ENCODE results near the gene NEK10.
"Not testable (repeated sequence)": the region's sequence is repeated elsewhere in the genome, so short reads cannot be mapped to it uniquely, and the experiment has no call there.

NEK10 gene

DNA sequence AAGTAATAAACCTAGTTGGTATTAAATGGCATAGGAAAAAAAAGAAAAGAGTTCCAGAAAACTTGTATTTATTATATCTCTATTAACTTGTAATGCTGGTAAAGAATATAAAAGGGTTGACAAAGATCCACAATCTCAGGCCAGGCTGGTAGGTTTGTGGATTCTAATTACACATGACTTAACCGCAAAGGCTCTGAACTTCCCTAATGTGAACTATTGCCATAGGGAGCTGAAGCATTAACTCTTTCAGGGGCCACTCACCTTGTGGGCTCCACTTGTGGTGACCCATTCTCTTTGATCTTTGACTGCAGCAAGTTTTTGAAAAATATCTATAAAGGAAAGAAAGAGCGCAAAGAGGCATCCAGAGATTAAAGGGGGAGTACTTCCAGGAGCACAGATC is 58.5 kb downstream of the NEK10 start:
- Histone ChIP-seq H3K4me1 (no peaks in the 10 kb centered on the region), H3K36me3 (no peaks in the 10 kb centered on the region), H3K27ac (no peak overlapping the region), H3K9me3 (no peaks in the 10 kb centered on the region), H3K4me3 (no peak overlapping the region), H3K27me3 (no peaks in the 10 kb centered on the region)
- no peak for DNase-seq
- intact Hi-C loops (cut with DNase I; ENCODE audit: low total_unique reads): loop anchor here (5.0 to 10.0 kb wide), 2 partner anchors 154 to 372 kb away; no protein-coding TSS in a partner anchor
- no peak for TF ChIP-seq CTCF (IDR thresholded peaks at IDR 0.05)

- H3K27ac ChIP-seq: no peak overlapping the region
- H3K4me3 ChIP-seq: no peak overlapping the region
- no peaks in the 10 kb centered on the region for H3K4me1 ChIP-seq
- no peak for TF ChIP-seq CTCF (IDR thresholded peaks at IDR 0.05)
- H3K27me3 ChIP-seq: no peaks in the 10 kb centered on the region
- no peak for DNase-seq
- H3K9me3 ChIP-seq: no peaks in the 10 kb centered on the region
- H3K36me3 ChIP-seq: no peaks in the 10 kb centered on the region
- intact Hi-C loops (cut with DNase I; ENCODE audit: low total_unique reads): no loop called here
These were observed 61.6 kb downstream of the NEK10 start for GRCh38 chr3:27307566-27307965.

DNA sequence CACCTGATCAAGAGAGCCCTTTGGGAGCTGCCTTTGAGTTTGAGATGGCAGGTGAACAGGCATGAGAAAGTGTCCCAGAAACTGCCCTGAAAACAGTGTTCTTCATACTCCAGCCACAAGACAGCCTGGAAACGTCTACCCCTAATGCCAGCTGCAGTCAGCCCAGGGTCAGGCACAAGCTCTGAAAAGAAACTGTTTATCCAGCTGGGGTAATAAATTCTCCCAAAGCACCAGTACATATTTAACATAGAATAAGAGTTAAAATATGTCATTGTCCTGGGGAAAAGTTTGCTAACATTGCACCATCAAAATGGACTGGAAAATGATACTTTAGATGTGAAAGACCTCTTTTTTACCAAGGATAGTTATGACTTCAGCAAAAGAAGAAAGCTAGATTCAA is 66.3 kb downstream of the NEK10 start:
- Histone ChIP-seq H3K4me3 (no peak overlapping the region), H3K27ac (no peak overlapping the region), H3K4me1 (no peaks in the 10 kb centered on the region), H3K36me3 (peaks cover 0 to 7% (median 0%) of the 10 kb centered on the region in 3 donors), H3K9me3 (no peaks in the 10 kb centered on the region), H3K27me3 (no peaks in the 10 kb centered on the region)
- intact Hi-C loops (cut with DNase I; ENCODE audit: low total_unique reads): no loop called here
- DNase-seq: no peak
- no peak for TF ChIP-seq CTCF (IDR thresholded peaks at IDR 0.05)

DNA sequence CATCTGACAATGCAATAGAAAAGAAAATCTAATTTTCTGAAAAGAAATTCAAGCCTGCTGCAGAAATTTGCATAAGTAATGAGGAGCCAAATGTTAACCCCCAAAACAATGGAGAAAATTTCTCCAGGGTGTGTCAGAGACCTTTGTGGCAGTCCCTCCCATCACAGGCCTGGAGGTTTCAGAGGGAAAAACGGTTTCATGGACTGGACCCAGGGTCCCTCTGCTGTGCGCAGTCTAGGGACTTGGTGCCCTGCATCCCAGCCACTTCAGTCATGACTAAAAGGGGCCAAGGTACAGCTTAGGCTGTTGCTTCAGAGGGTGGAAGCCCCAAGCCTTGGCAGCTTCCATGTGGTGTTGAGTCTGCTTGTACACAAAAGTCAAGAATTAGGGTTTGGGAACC is 70.2 kb downstream of the NEK10 start:
- H3K27me3 ChIP-seq; intact Hi-C loops (cut with DNase I; ENCODE audit: low total_unique reads); DNase-seq; H3K4me3 ChIP-seq; H3K36me3 ChIP-seq; H3K9me3 ChIP-seq; H3K27ac ChIP-seq: not testable (repeated sequence)
- H3K4me1 ChIP-seq: peaks cover 0 to 11% (median 3%) of the 10 kb centered on the region in 4 donors

- H3K27ac ChIP-seq: peak overlapping the region; percentile 17 to 23
- no peak for DNase-seq
These were observed 75.2 kb downstream of the NEK10 start for GRCh38 chr3:27293939-27294338.

DNA sequence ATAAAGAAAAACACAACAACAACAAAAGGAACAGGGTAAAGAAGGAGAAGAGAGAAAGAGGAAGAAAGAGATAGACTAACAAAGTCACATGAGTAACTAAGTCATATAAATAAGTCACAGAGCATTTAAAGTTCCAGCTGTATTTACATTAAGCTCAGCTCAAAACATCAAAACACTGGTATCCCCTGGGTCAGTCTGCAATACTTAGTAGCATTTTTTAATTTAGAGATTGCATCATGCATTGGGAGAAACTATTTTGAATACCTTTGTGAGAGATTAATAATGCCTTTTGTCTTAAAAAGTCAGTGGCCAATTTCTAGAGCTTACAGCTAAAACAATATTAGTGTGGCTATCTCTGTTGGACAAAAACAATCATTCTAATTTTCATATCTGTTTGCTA is 78.4 kb downstream of the NEK10 start:
- intact Hi-C loops (cut with DNase I; ENCODE audit: low total_unique reads): no loop called here
- H3K27me3 ChIP-seq: no peaks in the 10 kb centered on the region
- H3K27ac ChIP-seq: no peak overlapping the region
- H3K4me1 ChIP-seq: peaks cover 0 to 34% (median 11%) of the 10 kb centered on the region in 4 donors
- H3K36me3 ChIP-seq: no peaks in the 10 kb centered on the region
- no peak overlapping the region for H3K4me3 ChIP-seq
- no peak for TF ChIP-seq CTCF (IDR thresholded peaks at IDR 0.05)
- DNase-seq: no peak
- H3K9me3 ChIP-seq: no peaks in the 10 kb centered on the region

More at GRCh38 chr3:27293939-27294338, 75.2 kb downstream of the NEK10 start:
- no peaks in the 10 kb centered on the region for H3K36me3 ChIP-seq
- no peak overlapping the region for H3K4me3 ChIP-seq
- TF ChIP-seq CTCF (IDR thresholded peaks at IDR 0.05): no peak
- H3K27me3 ChIP-seq: no peaks in the 10 kb centered on the region
- peaks cover 0 to 34% (median 11%) of the 10 kb centered on the region in 4 donors for H3K4me1 ChIP-seq
- intact Hi-C loops (cut with DNase I; ENCODE audit: low total_unique reads): no loop called here
- no peaks in the 10 kb centered on the region for H3K9me3 ChIP-seq

Data from tibial artery (tissue), 4 donors.